Skeletal muscle satellite cell (primary cell): Measurements from ENCODE around the gene TBKBP1.

Experiments used
- H3K27me3 ChIP-seq: 2 replicates; pipeline ENCODE4 v1.7.0; 2013; ENCODE audit warnings: low read length; ENCODE audit not compliant: control insufficient read depth, insufficient read depth
- H3K36me3 ChIP-seq: 2 replicates; pipeline ENCODE4 v1.7.0; 2013; ENCODE audit warnings: mild to moderate bottlenecking, control low read depth, low read length; ENCODE audit not compliant: insufficient read depth
- H3K4me1 ChIP-seq: 2 replicates; pipeline ENCODE4 v1.7.0; 2013; ENCODE audit warnings: low read length; ENCODE audit not compliant: control insufficient read depth, insufficient read depth
- H3K4me2 ChIP-seq: 2 replicates; pipeline ENCODE4 v1.7.0; 2013; ENCODE audit warnings: mild to moderate bottlenecking, low read length
- H3K4me3 ChIP-seq: 2 replicates; pipeline ENCODE4 v1.7.0; 2013; ENCODE audit warnings: low read length
- H3K9ac ChIP-seq: 2 replicates; pipeline ENCODE4 v1.7.0; 2013; ENCODE audit warnings: mild to moderate bottlenecking, low read depth, low read length, moderate library complexity
- H3K9me3 ChIP-seq: replicated peaks from 2 replicates; pipeline ENCODE4 v1.7.0; 2013; ENCODE audit warnings: mild to moderate bottlenecking, control low read depth, low read length

The TBKBP1 gene

GRCh38 chr17:47660064-47660492, 33.9 kb upstream of the TBKBP1 start:
- Histone ChIP-seq H3K4me3 (no peak overlapping the region), H3K9ac (no peak overlapping the region), H3K9me3 (no peaks in the 10 kb centered on the region), H3K36me3 (peaks cover 96% of the 10 kb centered on the region), H3K27me3 (no peaks in the 10 kb centered on the region), H3K4me2 (no peak overlapping the region), H3K4me1 (peaks cover 1% of the 10 kb centered on the region)

DNA sequence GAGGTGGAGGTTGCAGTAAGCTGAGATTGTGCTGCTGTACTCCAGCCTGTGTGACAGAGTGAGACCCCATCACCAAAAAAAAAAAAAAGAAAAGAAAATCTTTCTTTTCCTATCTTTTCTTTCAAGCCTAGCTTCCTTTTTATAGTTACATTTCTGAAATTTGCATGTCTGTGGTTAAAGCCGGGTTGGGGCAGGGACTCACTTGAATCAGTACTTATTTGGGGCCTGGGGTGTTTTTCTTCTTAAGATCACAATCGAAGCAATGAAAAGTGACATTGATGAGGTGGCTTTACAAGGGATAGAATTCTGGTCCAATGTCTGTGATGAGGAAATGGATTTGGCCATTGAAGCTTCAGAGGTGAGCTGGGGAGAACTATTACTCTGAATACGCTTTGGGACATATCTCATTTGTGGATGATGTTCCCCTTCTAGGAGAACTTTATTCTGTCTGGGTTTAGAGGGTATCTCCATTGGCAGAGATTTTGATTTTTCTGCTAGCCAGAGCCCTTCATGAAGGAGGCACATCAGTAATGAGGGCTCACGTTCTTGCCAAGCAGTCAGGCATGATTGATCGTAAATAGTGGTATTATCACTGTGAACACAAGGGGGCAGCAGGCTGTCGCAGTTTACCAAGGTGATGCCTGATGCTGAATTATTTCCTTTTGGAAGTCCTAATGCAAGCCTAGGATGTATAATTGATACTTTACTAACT, 29.9 kb upstream of the TBKBP1 start:
- Histone ChIP-seq H3K4me3 (no peak overlapping the region), H3K36me3 (peaks cover 92% of the 10 kb centered on the region), H3K9ac (no peak overlapping the region), H3K27me3 (no peaks in the 10 kb centered on the region), H3K9me3 (no peaks in the 10 kb centered on the region), H3K4me1 (no peaks in the 10 kb centered on the region), H3K4me2 (no peak overlapping the region)

DNA sequence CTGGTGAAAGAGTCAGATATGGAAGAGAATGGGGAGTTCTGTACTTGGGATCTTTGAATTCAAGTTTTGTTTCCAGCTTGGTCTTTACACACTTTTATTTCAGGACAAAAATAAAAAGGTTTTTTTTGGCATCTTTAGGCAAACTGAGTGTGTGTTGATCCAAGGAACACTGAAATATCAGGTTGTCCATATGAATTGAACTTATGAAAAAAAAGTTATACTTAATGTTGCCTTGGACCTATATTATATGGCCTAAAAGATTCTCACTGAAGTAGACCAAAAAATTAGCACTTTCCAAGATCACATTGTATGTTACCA, 29.4 kb upstream of the TBKBP1 start:
- Histone ChIP-seq H3K9me3 (no peaks in the 10 kb centered on the region), H3K4me1 (no peaks in the 10 kb centered on the region), H3K4me3 (no peak overlapping the region), H3K9ac (no peak overlapping the region), H3K36me3 (peaks cover 92% of the 10 kb centered on the region), H3K27me3 (no peaks in the 10 kb centered on the region), H3K4me2 (no peak overlapping the region)

GRCh38 chr17:47665655-47666054, 28.3 kb upstream of the TBKBP1 start:
- Histone ChIP-seq H3K4me3 (no peak overlapping the region), H3K9ac (no peak overlapping the region), H3K27me3 (no peaks in the 10 kb centered on the region), H3K9me3 (no peaks in the 10 kb centered on the region), H3K4me2 (no peak overlapping the region), H3K4me1 (no peaks in the 10 kb centered on the region), H3K36me3 (peaks cover 93% of the 10 kb centered on the region)

GRCh38 chr17:47669081-47669480, 24.9 kb upstream of the TBKBP1 start:
- Histone ChIP-seq H3K36me3 (peaks cover 87% of the 10 kb centered on the region), H3K4me2 (no peak overlapping the region), H3K27me3 (no peaks in the 10 kb centered on the region), H3K4me1 (no peaks in the 10 kb centered on the region), H3K4me3 (no peak overlapping the region), H3K9ac (no peak overlapping the region), H3K9me3 (no peaks in the 10 kb centered on the region)

DNA sequence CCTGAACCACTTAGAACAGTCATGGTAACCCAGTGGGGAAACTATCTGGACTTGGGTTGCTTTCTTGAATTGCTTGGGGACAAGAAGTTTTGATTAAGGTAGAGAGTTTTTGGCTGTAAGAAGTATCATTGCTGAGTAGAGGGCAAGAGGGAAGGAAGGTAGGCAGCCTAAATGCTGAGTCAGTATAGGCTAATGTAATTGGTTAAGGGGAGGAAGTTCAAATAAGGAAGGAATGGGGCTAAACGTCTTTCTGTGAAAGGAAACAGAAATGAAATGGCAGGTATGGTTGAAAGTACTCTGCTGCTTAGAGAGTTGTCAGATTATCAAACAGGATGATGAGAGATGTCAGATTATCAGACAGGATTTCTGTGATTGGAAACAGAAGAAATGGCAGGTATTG, 23.9 kb upstream of the TBKBP1 start:
- no peaks in the 10 kb centered on the region for H3K4me1 ChIP-seq
- H3K36me3 ChIP-seq = peaks cover 88% of the 10 kb centered on the region
- no peaks in the 10 kb centered on the region for H3K27me3 ChIP-seq
- no peak overlapping the region for H3K4me3 ChIP-seq
- H3K9ac ChIP-seq = no peak overlapping the region
- H3K9me3 ChIP-seq = no peaks in the 10 kb centered on the region
- H3K4me2 ChIP-seq = no peak overlapping the region

- peaks cover 91% of the 10 kb centered on the region for H3K36me3 ChIP-seq
- H3K4me1 ChIP-seq = no peaks in the 10 kb centered on the region
- H3K27me3 ChIP-seq = no peaks in the 10 kb centered on the region
- no peaks in the 10 kb centered on the region for H3K9me3 ChIP-seq
- H3K9ac ChIP-seq = no peak overlapping the region
- H3K4me2 ChIP-seq = no peak overlapping the region
- no peak overlapping the region for H3K4me3 ChIP-seq
These were observed 19.5 kb upstream of the TBKBP1 start for GRCh38 chr17:47674499-47674898.

DNA sequence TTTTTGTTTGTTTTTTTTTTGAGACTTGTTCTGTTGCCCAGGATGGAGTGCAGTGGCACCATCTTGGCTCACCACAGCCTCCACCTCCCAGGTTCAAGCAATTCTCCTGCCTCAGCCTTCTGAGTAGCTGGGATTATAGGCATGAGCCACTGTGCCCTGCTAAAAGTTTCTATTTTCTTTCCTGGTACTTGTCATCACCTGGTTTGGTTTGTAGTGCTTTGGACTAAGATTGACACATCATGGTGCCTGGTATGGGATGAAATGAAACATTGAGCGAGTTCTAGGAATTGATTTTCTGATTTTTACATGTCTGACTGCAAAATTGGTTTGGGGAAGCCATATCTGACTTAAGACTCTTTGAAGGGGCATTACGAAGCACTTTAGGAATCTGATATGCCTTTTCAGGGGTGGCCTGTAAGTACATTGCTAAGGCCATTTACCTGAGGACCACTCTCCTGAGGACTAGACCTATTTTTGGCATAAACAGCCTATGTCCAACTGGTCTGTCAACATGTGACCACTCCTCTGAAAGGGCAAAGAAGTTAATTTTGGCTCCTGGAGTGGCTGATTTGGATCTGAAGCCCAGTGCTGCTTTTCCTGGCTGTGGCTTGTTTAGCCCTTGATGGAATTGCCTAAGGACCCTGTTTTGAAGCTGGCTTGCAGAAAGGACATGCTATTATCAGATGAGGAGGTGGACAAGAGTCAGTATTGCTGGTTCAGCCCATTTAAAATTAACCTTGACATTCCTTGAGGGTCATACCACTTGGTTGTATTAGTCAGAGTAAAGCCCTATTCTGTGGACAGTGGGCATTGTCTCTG, 18.4 kb upstream of the TBKBP1 start:
- Histone ChIP-seq H3K36me3 (peaks cover 89% of the 10 kb centered on the region), H3K4me1 (no peaks in the 10 kb centered on the region), H3K27me3 (no peaks in the 10 kb centered on the region), H3K9me3 (no peaks in the 10 kb centered on the region), H3K9ac (no peak overlapping the region), H3K4me3 (no peak overlapping the region), H3K4me2 (no peak overlapping the region)

DNA sequence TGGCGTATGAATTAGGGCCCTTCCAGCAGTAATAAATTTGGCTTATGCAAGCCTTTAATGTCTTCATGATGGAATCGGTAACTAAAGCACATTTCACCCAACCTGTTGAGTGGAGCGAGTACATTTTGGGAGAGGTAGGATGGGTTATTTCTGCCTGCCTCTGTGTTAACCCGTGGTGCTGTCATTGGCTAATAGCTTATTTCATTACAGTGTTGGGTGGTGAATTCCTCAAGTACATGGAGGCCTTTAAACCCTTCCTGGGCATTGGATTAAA, 17.8 kb upstream of the TBKBP1 start:
- H3K4me1 ChIP-seq = no peaks in the 10 kb centered on the region
- no peak overlapping the region for H3K9ac ChIP-seq
- no peak overlapping the region for H3K4me2 ChIP-seq
- H3K4me3 ChIP-seq = no peak overlapping the region
- H3K9me3 ChIP-seq = no peaks in the 10 kb centered on the region
- H3K27me3 ChIP-seq = no peaks in the 10 kb centered on the region
- peaks cover 90% of the 10 kb centered on the region for H3K36me3 ChIP-seq

- Histone ChIP-seq H3K36me3 (peaks cover 90% of the 10 kb centered on the region), H3K27me3 (no peaks in the 10 kb centered on the region), H3K9me3 (no peaks in the 10 kb centered on the region), H3K4me3 (no peak overlapping the region), H3K4me1 (no peaks in the 10 kb centered on the region), H3K9ac (no peak overlapping the region), H3K4me2 (no peak overlapping the region)
These were observed 17.3 kb upstream of the TBKBP1 start for GRCh38 chr17:47676510-47677165.

DNA sequence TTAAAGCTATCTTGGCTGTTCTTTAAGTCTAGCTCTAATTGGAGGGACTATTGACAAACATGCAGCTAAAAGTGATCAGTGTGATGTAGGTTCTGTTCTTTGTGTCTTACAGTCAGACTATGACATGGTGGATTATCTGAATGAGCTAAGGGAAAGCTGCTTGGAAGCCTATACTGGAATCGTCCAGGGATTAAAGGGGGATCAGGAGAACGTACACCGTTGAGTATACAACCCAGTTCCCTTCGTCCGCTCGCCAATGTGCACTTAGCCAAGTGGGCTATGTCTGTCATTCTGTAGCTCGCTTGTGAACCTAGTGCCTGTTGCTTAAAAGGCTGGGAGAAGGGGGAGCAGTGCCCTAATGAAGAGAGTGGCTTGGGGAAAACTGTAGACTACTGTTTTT, 15.8 kb upstream of the TBKBP1 start:
- no peaks in the 10 kb centered on the region for H3K4me1 ChIP-seq
- no peak overlapping the region for H3K4me3 ChIP-seq
- H3K36me3 ChIP-seq = peaks cover 88% of the 10 kb centered on the region

More for the DNA sequence above, 15.8 kb upstream of the TBKBP1 start:
- H3K27me3 ChIP-seq = no peaks in the 10 kb centered on the region
- no peak overlapping the region for H3K4me2 ChIP-seq
- H3K9me3 ChIP-seq = no peaks in the 10 kb centered on the region
- no peak overlapping the region for H3K9ac ChIP-seq
